ENCODE measurements around the gene MIPEP.

The MIPEP gene

GRCh38 chr13:23710366-23710765 is 178.8 kb downstream of the MIPEP start:
- Histone ChIP-seq H3K27me3 (ENCODE audit: low read depth, low read length) (no peaks in the 10 kb centered on the region), H3K4me2 (ENCODE audit: low read length) (no peak overlapping the region), H2AFZ (ENCODE audit: low read depth, low read length) (no peak overlapping the region), H3K79me2 (ENCODE audit: low read length) (no peaks in the 10 kb centered on the region), H3K27ac (ENCODE audit: low read length) (no peak overlapping the region), H3K4me1 (ENCODE audit: low read length) (peaks cover 11% of the 10 kb centered on the region), H3K4me3 (ENCODE audit: low read length) (no peak overlapping the region), H3K9ac (ENCODE audit: low read length) (no peak overlapping the region), H4K20me1 (ENCODE audit: insufficient read depth, low read length) (no peaks in the 10 kb centered on the region), H3K36me3 (replicated peaks; ENCODE audit: low read depth, low read length) (no peaks in the 10 kb centered on the region), H3K9me3 (ENCODE audit: insufficient read depth, low read length) (no peaks in the 10 kb centered on the region)
- TF ChIP-seq, protein P1, sequence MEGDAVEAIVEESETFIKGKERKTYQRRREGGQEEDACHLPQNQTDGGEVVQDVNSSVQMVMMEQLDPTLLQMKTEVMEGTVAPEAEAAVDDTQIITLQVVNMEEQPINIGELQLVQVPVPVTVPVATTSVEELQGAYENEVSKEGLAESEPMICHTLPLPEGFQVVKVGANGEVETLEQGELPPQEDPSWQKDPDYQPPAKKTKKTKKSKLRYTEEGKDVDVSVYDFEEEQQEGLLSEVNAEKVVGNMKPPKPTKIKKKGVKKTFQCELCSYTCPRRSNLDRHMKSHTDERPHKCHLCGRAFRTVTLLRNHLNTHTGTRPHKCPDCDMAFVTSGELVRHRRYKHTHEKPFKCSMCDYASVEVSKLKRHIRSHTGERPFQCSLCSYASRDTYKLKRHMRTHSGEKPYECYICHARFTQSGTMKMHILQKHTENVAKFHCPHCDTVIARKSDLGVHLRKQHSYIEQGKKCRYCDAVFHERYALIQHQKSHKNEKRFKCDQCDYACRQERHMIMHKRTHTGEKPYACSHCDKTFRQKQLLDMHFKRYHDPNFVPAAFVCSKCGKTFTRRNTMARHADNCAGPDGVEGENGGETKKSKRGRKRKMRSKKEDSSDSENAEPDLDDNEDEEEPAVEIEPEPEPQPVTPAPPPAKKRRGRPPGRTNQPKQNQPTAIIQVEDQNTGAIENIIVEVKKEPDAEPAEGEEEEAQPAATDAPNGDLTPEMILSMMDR (IDR thresholded peaks at IDR 0.05; ENCODE audit: low read depth, low read length) = no peak
- no peak for TF ChIP-seq EZH2phosphoT487 (IDR thresholded peaks at IDR 0.05; ENCODE audit: low read depth)

DNA sequence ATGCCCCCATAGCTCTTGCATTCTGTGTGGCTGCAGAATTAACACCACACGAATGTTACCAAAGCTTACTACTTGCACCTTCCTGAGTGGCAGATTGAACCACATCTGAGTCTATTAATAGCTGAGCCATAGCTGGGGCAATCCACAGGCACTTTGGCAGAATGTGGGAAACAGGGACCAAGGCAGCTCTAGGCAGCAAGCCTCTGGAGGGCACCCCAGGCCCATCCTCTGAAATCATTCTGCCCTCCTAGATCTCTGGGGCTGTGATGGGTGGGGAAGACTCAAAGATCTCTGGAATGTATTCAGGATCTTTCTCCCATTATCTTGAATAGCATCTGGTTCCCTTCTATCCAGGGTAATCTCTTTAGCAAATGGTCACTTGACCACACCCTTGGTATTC is 179.7 kb downstream of the MIPEP start:
- no peak overlapping the region for H3K4me3 ChIP-seq (ENCODE audit: low read length)
- H2AFZ ChIP-seq (ENCODE audit: low read depth, low read length) = no peak overlapping the region
- no peak overlapping the region for H3K4me2 ChIP-seq (ENCODE audit: low read length)
- TF ChIP-seq, protein P1 (IDR thresholded peaks at IDR 0.05; ENCODE audit: low read depth, low read length) = peak; percentile 40
- TF ChIP-seq EZH2phosphoT487 (IDR thresholded peaks at IDR 0.05; ENCODE audit: low read depth) = no peak
- H3K36me3 ChIP-seq (replicated peaks; ENCODE audit: low read depth, low read length) = no peaks in the 10 kb centered on the region
- no peaks in the 10 kb centered on the region for H3K27me3 ChIP-seq (ENCODE audit: low read depth, low read length)
- no peak overlapping the region for H3K9ac ChIP-seq (ENCODE audit: low read length)
- no peak overlapping the region for H3K27ac ChIP-seq (ENCODE audit: low read length)
- H4K20me1 ChIP-seq (ENCODE audit: insufficient read depth, low read length) = no peaks in the 10 kb centered on the region
- H3K79me2 ChIP-seq (ENCODE audit: low read length) = no peaks in the 10 kb centered on the region
- H3K4me1 ChIP-seq (ENCODE audit: low read length) = peaks cover 11% of the 10 kb centered on the region
- H3K9me3 ChIP-seq (ENCODE audit: insufficient read depth, low read length) = no peaks in the 10 kb centered on the region

DNA sequence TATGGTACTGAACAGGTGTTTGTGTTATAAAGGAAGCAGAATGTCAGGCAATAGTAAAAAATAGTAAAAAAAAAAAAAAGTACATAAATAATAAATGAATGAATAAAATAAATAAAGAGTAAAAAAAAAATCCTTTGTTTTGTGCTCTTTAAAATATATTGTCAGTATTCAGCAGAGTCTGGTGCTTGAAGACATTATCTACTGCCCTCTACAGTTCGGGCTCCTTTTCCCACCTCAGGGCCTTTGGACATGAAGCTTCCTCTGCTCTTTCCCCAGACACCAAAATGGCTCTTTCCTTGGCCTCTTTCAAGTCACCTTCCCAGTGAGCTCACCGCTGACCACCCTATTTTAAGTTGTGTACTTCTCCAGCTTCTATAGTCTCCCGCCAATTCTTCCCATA is 181.5 kb downstream of the MIPEP start:
- no peaks in the 10 kb centered on the region for H3K36me3 ChIP-seq (replicated peaks; ENCODE audit: low read depth, low read length)
- no peaks in the 10 kb centered on the region for H3K27me3 ChIP-seq (ENCODE audit: low read depth, low read length)
- no peak overlapping the region for H3K4me2 ChIP-seq (ENCODE audit: low read length)
- H4K20me1 ChIP-seq (ENCODE audit: insufficient read depth, low read length) = no peaks in the 10 kb centered on the region
- H3K9me3 ChIP-seq (ENCODE audit: insufficient read depth, low read length) = no peaks in the 10 kb centered on the region
- no peak for TF ChIP-seq EZH2phosphoT487 (IDR thresholded peaks at IDR 0.05; ENCODE audit: low read depth)
- TF ChIP-seq, protein P1 (IDR thresholded peaks at IDR 0.05; ENCODE audit: low read depth, low read length) = peak; percentile 49
- no peak overlapping the region for H3K4me3 ChIP-seq (ENCODE audit: low read length)
- H3K79me2 ChIP-seq (ENCODE audit: low read length) = no peaks in the 10 kb centered on the region
- H3K9ac ChIP-seq (ENCODE audit: low read length) = no peak overlapping the region
- no peak overlapping the region for H3K27ac ChIP-seq (ENCODE audit: low read length)
- peaks cover 11% of the 10 kb centered on the region for H3K4me1 ChIP-seq (ENCODE audit: low read length)
- H2AFZ ChIP-seq (ENCODE audit: low read depth, low read length) = no peak overlapping the region

GRCh38 chr13:23705583-23705982 is 183.6 kb downstream of the MIPEP start:
- H3K9ac ChIP-seq (ENCODE audit: low read length) = no peak overlapping the region
- H4K20me1 ChIP-seq (ENCODE audit: insufficient read depth, low read length) = no peaks in the 10 kb centered on the region
- no peak overlapping the region for H3K27ac ChIP-seq (ENCODE audit: low read length)

More at GRCh38 chr13:23705583-23705982, 183.6 kb downstream of the MIPEP start:
- no peak overlapping the region for H3K4me3 ChIP-seq (ENCODE audit: low read length)
- H3K4me2 ChIP-seq (ENCODE audit: low read length) = no peak overlapping the region
- peaks cover under 1% of the 10 kb centered on the region; the same call in 1 of the 2 replicates for H3K4me1 ChIP-seq (ENCODE audit: low read length)
- no peaks in the 10 kb centered on the region for H3K9me3 ChIP-seq (ENCODE audit: insufficient read depth, low read length)
- H3K79me2 ChIP-seq (ENCODE audit: low read length) = no peaks in the 10 kb centered on the region
- TF ChIP-seq, protein P1 (IDR thresholded peaks at IDR 0.05; ENCODE audit: low read depth, low read length) = no peak
- no peak for TF ChIP-seq EZH2phosphoT487 (IDR thresholded peaks at IDR 0.05; ENCODE audit: low read depth)
- no peaks in the 10 kb centered on the region for H3K27me3 ChIP-seq (ENCODE audit: low read depth, low read length)
- H2AFZ ChIP-seq (ENCODE audit: low read depth, low read length) = no peak overlapping the region
- H3K36me3 ChIP-seq (replicated peaks; ENCODE audit: low read depth, low read length) = no peaks in the 10 kb centered on the region
